ENCODE measurements around the gene CATSPER3. TPM values are rescaled to one million over a fixed set of nuclear protein-coding genes. Genes with fewer than 3 reads are reported as not detected.

CATSPER3 gene
- total RNA-seq, 1 donor from 2014 or later: 0.80 TPM

DNA sequence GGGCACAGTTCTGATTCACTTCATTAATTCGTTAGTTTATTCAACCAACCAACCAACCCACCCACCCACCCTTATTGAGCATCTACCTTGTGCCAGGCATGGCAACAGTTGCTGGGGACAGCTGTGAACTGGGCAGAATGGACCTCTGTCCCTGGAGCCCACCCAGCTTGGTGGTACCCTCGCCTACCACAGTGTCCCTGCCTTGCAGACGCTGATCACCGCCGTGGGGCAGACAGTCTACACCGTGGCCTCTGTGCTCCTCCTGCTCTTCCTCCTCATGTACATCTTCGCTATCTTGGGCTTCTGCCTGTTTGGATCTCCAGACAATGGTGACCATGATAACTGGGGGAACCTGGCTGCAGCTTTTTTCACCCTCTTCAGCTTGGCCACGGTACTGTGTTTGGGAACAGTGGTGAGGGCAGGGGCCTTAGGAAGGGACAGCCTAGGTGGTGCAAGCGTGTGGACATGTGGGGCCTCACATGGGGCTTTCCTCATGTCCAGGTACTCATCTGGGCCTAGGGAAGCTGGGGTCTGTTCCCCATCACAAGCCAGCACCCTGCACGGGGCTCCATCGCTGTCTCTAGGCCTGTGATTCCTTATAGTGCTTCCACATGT is 40.1 kb downstream of the CATSPER3 start:
- intact Hi-C loops (cut with DNase I): no loop called here
- ATAC-seq: no peak
- peak; percentile 35 for DNase-seq (ENCODE audit: low spot score)

DNA sequence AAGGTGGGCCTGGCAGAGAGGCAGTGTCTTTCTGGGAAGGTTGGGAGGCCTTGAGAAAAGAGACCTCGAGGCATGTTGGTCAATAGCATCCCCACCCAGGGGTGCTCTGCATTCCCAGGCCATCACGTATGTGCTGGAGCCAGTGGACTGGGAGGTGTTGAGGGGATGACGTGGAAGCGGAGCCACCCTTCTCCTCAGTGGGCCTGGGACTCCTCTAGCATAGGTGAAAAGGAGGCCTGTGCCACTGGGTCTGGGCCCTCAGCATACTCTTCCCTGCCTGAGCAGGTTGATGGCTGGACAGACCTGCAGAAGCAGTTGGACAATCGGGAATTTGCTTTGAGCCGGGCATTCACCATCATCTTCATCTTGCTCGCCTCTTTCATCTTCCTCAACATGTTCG is 40.8 kb downstream of the CATSPER3 start:
- intact Hi-C loops (cut with DNase I): no loop called here
- DNase-seq (ENCODE audit: low spot score) (peak; percentile 30), ATAC-seq (no peak)

DNA sequence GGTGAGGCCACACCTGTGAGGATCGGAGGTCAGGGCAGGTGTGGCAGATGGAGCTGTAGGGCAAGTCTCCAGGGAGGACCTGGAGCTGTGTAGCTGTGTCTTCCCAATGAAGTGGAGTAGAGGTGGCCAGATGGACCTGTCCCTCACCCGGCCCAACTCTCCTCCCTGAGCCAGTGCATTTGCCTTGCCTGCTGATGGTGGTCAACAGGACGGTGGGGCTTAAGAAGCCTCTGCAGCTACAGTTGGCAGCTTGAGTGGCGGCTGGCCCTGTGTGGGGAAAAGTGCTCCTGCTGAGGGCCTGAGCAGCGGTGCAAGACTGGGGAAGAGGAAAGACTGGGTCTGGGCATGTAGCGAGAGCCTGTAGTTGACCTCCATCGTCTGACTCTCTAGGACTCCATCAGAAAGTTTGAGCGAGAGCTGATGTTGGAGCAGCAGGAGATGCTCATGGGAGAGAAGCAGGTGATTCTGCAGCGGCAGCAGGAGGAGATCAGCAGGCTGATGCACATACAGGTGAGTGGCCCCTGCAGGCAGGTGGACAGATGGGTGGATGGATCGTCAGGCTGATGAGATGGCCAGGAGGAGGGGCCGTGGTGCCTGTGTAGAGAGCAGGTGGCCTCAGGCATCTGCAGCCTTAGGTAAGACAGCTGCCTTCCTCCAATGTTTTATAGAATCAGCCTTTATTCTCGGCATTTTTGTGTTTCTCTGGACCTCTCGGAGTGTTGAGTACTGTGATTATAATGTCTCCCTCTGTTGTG is 41.5 kb downstream of the CATSPER3 start:
- peak; percentile 37 for DNase-seq (ENCODE audit: low spot score)

DNA sequence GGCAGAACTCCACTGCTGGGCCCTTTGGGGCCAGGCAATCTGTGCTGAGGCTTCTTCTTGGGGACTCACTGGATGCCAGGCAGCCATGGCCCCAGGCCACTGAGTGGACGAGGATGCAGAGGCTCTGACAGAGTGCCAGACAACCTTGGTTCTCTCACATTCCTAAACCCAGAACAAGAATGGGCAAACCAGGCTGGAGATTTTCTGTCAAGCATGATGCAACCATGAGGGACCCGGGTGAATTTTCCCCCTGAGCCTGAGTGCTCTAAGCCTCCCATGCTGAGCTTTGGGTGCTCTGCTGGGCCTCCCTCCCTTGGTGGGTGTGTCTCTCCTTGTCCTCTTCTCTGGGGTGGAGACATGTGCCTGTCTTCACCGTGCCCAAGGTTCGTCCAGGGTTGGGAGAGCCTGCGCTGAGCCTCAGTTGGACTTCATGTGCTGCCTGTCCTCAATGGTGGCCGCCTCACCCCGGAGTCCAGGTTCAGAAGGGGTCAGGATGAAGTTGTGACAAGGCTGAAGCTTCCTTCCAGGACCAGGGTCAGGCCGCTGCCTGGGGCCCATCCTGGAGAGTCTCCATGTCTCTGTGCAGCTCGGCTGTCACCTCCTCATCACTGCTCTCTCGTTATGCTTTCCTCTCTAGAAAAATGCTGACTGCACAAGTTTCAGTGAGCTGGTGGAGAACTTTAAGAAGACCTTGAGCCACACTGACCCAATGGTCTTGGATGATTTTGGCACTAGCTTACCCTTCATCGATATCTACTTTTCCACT is 42.2 kb downstream of the CATSPER3 start:
- DNase-seq (ENCODE audit: low spot score): no peak
- ATAC-seq: no peak
- intact Hi-C loops (cut with DNase I): no loop called here

More for the DNA sequence above, 41.5 kb downstream of the CATSPER3 start:
- intact Hi-C loops (cut with DNase I): no loop called here
- no peak for ATAC-seq

DNA sequence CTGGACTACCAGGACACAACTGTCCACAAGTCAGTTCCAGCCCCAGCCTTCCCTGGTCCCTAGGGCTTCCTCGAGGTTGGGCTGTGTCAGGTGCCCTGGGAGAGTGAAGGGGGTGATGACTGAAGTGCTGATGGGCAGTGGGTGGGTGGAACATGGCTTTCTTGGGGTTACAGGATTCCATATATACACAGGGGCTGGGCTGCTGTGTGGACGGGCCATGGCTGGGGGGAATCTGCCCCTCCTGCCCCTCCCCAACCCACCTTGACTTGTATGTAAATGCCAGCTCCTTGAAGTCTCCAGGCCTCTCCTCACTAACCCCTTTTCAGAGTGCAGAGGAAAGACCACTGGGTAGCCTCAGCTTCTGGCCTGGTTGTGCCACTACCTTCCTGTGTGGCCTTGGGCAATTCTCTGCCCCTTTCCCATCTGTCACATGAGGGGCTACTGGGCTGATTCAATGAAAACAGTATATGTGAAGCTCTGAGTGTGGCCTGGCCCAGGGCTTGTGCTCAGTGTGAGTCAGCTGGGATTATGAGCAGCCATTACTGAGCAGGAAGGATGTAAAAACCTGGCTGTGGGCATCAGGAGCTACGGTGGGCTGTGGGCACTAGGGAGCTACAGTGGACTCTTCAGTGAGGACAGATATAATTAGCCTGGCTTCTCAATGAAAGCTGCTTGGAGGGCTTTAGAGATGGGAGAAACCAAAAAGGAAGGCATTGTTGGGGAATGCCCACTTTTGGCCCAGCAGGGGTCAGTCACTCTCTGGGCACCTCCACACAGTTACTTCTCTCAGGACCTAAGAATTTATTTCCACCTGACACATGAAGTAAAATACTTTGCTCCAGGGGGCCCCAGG is 43.0 kb downstream of the CATSPER3 start:
- ATAC-seq: no peak
- intact Hi-C loops (cut with DNase I): no loop called here
- no peak for DNase-seq (ENCODE audit: low spot score)

DNA sequence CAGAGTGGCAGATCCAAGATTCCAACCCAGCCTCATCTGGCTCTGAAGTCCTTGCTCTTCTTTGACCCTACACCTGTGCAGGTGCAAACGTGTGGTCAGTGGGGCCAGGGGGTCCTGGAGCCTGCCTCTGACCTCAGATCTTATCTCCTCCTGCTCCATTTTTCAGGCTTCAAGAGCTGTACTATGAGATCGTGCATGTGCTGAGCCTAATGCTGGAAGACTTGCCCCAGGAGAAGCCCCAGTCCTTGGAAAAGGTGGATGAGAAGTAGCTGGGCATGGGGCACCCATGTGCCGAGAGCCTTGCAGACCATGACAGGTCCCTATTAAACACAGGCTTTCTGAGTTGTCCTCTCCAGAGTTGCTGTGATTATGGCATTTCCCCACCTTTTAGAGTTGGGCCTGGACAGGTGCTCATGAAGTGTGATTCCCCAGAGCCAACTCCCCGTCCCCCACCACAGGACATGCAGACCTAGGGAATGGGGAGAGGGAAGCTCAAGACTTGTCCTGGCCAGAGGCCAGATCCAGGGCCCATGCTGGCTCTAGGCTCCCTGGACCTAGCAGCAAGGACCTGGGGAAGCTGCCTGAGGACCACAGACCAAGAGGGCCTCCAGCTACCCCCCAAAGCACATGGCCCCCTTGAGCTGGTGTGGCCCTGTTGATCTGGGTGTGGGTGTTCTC is 43.8 kb downstream of the CATSPER3 start:
- ATAC-seq: no peak
- DNase-seq (ENCODE audit: low spot score): no peak
- intact Hi-C loops (cut with DNase I): no loop called here

DNA sequence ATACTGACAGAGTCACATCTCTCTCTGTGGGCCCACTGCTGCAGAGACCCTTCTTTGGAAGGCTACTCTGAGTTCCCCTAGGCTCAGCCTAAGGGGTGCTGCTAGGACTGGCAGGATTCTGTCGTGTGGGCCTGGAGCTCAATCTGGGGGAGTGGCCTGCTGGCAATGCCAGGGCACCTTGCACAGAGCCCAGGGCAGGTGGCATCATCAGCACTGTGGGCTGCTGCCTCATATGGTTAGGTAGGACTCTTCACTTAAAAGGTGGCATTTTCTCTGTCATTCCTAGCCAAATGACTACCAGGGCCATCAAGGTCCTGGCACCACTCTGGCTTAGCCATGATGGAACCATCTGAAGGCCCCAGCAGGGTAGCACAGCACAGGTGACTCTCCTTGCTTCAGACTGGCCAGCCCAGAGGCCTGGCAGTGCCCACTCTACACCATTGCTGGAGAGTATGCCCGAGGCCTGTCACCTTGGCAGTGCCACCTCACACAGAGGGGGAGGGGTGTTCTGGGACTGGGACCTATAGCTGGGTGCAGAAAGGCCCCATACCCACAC is 44.4 kb downstream of the CATSPER3 start:
- intact Hi-C loops (cut with DNase I): no loop called here
- no peak for ATAC-seq
- no peak for DNase-seq (ENCODE audit: low spot score)

DNA sequence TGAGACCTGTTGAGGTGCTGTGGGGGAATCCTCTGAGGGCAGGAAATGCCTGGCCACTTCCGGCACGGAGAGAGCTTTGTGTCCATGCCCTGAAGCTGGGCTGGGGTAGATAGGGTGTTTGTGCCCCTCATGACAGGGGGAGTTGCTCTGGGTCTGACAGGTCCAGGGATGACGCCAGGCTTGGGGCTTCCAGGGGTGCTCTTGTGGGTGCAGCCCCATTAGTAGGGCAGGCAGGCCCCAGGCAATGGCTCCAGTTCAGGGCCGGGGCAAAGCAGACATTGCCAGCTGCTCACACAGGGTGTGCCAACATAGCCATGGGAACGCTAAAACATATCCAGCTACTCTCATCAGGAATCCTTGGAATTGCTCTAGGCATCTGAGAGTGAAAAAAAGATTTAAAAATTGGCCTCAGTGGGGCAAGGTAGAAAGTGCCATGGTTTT is 45.3 kb downstream of the CATSPER3 start:
- intact Hi-C loops (cut with DNase I): no loop called here
- peak; percentile 26 for DNase-seq (ENCODE audit: low spot score)
- ATAC-seq: no peak

DNA sequence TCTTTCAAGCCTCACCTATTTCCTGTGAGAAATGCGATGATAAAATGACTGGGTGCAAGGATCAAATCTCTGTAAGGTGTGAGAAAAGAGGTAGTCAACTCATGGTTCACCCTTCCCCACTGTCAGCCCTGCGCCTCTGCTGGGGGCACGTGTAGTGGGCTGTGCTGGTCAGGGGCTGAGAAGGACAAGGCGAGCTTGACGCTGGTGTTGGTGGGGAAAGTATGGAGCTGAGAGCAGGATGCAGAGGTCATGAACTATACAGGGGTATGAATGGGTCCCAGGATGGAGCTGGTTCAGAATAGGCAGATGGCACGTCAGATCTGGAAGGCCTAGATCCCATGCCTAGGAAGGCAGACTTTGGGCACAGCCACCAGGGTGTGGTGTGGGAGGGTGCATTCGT is 45.7 kb downstream of the CATSPER3 start:
- intact Hi-C loops (cut with DNase I): no loop called here
- peak; percentile 47 for DNase-seq (ENCODE audit: low spot score)
- no peak for ATAC-seq

DNA sequence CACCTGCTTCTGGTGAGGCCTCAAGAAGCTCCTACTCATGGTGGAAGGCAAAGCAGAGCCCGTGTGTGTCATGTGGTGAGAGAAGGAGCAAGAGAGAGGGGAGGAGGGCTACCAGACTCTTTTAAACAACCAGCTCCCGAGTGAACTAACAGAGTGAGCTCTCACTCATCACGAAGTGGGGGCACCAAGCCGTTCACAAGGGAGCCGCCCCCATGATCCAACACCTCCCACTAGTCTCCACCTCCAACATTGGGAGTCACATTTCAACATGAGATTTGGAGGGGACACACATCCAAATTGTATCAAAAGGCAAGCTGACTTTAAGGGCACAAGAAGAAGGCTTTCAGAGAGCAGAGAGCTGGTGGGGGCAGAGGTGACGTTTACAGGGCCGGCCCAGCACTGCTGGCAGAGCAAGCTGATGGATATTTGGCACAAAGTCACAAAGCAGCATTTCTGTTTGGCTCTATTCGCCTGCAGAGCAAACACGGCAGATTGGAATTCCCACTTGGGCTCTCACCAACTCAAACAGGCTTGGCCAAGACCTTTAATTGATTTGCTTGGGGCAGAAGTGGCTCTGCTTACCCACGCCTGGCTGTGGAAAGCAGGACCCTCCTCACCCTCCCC is 46.4 kb downstream of the CATSPER3 start:
- ATAC-seq: peak; percentile 29
- peak; percentile 51 for DNase-seq (ENCODE audit: low spot score)
- intact Hi-C loops (cut with DNase I): no loop called here

DNA sequence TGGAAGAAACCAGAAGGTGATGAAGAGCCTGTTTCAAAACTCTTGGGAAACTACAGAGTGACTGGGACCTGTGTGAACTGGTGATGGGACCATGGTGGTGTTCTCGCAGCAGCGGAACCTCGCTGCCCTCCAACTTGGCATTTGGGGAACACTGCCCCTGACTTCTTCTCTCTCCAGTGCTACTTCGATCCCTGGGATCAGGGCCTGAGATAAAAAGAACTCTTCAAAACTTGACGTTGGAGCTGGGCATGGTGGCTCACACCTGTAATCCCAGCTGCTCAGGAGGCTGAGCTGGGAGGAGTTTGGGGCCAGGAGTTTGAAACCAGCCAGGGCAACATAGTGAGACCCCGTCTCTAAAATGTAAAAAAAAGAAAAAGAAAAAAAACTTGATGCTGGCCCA is 48.2 kb downstream of the CATSPER3 start:
- ATAC-seq (no peak), DNase-seq (ENCODE audit: low spot score) (peak; percentile 12)
- intact Hi-C loops (cut with DNase I): no loop called here

DNA sequence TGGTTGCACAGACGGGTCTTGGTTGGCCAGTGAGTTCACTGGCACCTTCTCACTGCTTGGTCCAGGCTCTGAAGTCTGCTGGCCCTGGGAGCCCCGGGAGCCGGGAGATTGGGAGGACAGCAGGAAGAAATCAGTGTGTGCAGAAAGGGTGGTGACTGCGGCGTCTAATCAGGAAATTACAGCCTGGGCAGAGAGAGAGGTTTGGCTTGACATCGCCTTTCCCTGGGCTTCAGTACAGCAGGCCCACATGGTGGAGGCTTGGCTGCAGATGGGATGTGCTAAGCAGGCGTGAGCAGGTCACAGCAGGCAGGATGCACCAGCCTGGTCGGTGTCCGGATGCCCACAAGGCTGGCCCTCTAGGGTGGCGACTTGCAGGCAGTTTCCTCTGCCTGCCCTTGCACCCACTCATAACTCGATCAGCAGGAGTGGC is 49.2 kb downstream of the CATSPER3 start:
- ATAC-seq: no peak

DNA sequence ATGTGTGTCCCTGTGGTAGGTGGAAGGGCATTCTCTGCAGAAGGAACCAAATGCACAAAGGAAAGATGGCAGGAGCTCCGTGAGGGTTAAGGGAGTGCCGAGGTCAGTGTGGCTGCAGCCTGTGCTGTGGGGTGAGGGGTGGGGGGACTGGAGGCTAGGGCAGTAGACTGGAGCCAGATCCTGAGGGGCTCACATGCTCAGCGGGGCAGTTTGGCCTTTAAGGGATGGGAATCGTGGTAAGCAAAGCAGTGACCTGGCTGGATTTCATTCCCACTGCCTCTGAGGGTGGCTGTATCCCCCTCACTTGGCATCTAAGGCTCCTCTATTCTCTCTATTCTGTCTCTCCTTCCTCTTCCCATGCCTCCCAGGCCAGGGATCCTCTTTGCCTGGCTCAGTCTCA is 50.8 kb downstream of the CATSPER3 start:
- no peak for DNase-seq (ENCODE audit: low spot score)
- ATAC-seq: no peak
- intact Hi-C loops (cut with DNase I): no loop called here

More for the DNA sequence above, 49.2 kb downstream of the CATSPER3 start:
- DNase-seq (ENCODE audit: low spot score): peak; percentile 45
- intact Hi-C loops (cut with DNase I): no loop called here

DNA sequence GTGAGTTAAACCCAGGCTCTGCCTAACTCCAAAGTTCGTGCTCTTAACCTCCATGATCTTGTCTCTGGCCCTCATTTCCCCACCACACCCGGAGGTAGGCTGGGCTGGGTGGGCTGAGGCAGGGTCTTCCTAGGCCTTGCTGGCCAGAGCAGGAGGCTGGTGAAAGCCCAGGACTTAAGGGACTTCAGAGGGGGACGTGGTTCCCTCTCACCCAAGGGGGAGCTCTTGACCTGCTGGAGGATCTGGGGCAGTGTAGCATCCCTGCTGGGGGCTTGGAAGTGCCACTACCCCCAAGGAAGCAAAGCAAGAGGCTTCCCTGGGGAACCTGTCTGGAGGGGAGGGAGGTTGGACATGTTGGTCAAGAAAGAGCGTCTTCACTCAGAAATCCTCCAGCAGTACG is 51.6 kb downstream of the CATSPER3 start:
- DNase-seq (ENCODE audit: low spot score) (peak; percentile 17), ATAC-seq (no peak)
- intact Hi-C loops (cut with DNase I): no loop called here

DNA sequence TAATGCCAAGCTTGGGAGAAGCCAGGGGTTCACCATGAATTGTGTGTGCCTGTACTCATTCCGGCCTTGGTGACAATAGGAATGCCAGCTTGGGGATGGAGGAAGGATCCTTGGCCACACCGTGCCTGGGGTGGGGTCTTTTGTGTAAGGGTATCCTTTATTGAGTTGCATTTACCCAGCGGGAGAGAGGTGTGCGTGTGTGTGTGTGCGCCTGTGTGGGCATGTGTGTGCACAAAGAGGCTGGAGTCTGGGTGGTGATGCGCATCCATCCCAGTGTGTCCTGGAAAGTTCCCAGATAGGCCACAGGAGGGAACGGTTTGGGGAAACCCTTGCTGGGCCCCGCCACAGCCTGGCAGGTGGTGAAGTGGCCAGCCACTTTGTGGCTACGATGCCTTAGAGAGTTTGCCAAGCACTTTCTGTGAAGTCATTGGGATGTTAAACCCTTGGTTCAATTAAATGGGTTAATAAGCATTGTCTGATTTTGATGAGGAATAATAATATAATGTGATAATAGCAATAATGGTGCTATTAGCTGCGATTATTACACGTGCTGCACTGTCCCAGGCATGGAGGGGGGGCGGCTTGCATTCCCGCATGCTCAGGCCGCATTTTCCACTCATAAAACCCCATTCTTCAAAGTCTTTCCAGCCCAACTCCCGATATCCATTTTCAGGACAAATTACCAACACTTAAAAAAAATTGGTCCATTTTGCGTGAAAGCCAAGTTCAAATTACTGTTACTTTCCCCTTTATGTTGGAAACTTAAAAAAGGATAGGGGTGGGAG is 52.6 kb downstream of the CATSPER3 start:
- intact Hi-C loops (cut with DNase I): no loop called here
- ATAC-seq (no peak), DNase-seq (ENCODE audit: low spot score) (peak; percentile 34)

DNA sequence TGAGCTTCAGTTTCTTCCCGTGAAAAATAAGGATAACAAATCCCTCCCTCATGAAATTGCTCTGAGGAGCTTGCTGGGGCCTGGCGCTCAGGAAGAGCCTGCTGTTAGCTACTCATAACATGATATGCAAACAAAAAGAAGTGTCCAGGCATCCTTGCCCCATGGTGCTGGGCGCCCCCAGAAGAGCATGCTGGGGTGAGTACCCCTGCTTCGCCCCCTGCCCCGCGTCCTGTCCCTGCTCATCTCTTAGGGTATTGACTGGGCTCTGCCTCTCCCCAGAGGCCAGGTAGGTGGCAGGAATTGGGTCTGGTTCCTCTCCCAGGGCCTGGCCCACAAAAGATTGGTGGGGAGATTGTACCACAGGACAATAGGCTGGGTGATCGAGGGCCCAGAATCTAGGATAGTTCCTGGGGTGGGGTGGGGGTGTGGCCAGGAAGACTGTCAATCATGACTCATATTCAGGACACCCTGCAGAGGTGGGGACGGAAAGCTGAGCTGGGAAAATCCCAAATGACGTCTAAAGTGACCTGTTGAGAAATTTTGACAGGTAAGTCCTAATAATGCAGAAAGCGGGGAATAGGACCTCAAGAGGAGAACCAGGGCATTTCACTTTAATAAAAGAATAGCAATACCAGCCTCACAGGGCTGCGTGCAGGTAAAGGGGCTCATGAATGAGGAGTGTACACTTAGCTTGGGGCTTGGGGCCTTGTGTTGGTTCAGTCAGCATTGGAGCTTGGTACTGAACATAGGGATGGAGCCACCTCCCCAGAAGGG is 57.4 kb downstream of the CATSPER3 start:
- ATAC-seq: no peak
- intact Hi-C loops (cut with DNase I): no loop called here
- DNase-seq (ENCODE audit: low spot score): no peak

All from sciatic nerve (tissue), 2 donors.